ENCODE data around the gene FRMD4A.

- TF ChIP-seq CTCF (IDR thresholded peaks at IDR 0.05) (no peak), EZH2 (IDR thresholded peaks at IDR 0.05) (no peak)
Observed at GRCh38 chr10:13718820-13719219, 611.9 kb downstream of the FRMD4A start.

All from neural progenitor cell (in vitro differentiated cells).